NCI-H774 (cell line): Measurements from ENCODE around the gene DNAJB13.
"Not testable (repeated sequence)": the region's sequence is repeated elsewhere in the genome, so short reads cannot be mapped to it uniquely, and the experiment has no call there.

Experiments
- DNase-seq: peaks from one replicate; lab custom pipeline; 2025; lab: John Stamatoyannopoulos, UW

Gene DNAJB13, protein sequence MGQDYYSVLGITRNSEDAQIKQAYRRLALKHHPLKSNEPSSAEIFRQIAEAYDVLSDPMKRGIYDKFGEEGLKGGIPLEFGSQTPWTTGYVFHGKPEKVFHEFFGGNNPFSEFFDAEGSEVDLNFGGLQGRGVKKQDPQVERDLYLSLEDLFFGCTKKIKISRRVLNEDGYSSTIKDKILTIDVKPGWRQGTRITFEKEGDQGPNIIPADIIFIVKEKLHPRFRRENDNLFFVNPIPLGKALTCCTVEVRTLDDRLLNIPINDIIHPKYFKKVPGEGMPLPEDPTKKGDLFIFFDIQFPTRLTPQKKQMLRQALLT

DNA sequence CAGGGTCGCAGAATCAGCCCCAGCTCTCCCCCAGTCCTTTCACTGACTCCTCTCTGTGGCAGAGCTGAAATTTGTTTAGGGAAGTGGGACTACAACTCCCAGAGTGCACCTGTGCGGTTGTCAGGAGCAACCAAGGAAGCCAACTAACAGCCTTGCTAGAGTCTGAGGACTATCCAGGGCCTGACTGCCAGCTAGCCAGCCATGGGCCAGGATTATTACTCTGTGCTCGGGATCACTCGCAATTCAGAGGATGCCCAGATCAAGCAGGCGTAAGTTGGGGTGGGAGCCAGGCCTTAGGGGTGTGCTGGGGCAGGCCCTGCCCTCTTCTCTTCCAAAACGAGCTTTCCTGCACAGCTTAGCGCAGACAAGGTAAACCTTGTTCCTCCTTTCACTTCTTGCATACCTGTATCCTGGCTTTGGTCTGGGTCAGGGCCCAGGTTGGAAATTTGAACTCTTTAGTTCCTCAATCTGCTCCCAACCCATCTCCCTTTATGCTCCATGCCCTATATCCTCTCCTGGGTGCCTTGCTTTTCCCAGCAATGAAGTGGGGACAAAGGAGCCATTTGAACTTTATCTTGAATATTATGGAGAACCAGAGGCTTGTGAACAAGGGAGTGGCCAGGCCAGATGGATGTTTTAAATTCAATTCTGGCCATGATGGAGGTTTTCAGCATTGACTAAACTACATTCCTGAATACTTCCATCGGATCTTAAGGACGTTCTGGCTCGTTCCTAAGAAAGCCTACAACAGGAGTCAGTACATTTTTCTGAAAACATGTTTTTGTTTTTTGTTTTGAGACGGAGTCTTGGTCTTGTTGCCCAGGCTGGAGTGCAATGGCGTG, at the start of gene DNAJB13:
DNAJB13 (plus strand) TSS at position 158 of the 842 bp plus-strand sequence; CDS start at position 202, 44 bp downstream.
- DNase-seq: peak; percentile 75

- no peak for DNase-seq
Observed at GRCh38 chr11:73902303-73902702, 48.5 kb upstream of the DNAJB13 start.

DNA sequence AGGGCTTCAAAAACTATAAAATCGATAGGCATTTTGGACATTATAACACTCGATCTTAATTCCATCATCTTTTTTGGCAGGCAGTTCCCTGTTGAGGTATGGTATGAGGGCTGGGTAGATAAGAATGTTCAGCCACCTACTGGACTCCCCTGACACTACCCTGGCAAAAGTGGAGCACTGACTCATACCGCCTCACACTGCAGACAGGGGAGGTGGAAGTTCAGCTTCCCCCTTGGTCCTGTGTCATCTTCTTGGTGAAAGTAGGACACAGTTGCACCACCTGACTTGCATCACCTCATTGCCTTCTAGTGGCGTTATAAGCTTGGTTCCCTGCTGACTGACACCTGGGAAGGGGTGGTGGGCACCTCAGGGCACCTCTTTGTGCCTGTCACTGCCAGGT, 43.6 kb upstream of the DNAJB13 start:
- DNase-seq: no peak

GRCh38 chr11:73912026-73912425, 38.8 kb upstream of the DNAJB13 start:
- no peak for DNase-seq

GRCh38 chr11:73913472-73913871, 37.4 kb upstream of the DNAJB13 start:
- no peak for DNase-seq

GRCh38 chr11:73914284-73914683, 36.5 kb upstream of the DNAJB13 start:
- no peak for DNase-seq

DNA sequence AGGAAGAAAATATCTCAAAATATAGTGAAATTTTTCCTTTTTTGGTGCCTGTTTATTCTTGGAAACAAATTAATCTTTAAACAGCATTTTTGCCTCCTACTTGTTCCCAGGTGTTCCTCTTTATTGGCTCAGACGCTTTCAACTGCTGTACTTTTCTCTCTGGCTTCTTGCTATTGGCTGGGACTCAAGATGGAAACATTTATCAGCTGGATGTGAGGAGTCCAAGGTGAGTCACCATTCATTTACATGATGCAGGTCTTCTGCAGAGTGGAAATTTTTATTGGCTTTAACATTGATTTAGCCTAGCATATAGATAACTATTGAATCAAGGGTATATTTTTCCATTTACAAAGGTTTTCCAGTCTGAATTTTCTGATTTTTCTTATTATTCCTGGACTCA, 34.4 kb upstream of the DNAJB13 start:
- DNase-seq: no peak

GRCh38 chr11:73921180-73921579, 29.6 kb upstream of the DNAJB13 start:
- no peak for DNase-seq

GRCh38 chr11:73929388-73929787, 21.4 kb upstream of the DNAJB13 start:
- DNase-seq: no peak

- DNase-seq: no peak
Observed at GRCh38 chr11:73931039-73931645, 19.7 kb upstream of the DNAJB13 start.

- DNase-seq: no peak
Observed at GRCh38 chr11:73931951-73932350, 18.9 kb upstream of the DNAJB13 start.

- DNase-seq: no peak
Observed at GRCh38 chr11:73932781-73933180, 18.0 kb upstream of the DNAJB13 start.

- DNase-seq: not testable (repeated sequence)
Observed at GRCh38 chr11:73936047-73936446, 14.8 kb upstream of the DNAJB13 start.

DNA sequence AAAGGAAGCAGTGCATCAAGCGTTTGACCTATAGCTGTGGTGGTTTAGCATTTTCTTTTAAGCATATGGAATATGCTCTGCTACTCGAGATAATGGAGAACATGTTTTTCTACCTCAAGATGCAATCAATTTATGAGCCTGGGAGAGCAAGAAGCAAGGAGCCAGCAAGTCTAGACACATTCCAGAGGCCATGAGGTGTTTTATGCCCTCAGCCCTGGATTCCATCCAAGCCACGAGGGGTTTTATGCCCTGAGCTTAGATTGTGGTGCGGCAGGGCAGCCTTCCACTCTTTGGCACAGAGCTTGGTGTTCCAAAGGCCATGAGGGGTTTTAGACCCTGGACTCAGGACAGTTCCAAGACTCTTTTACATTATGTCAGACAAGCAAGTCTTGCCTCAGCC, 11.7 kb upstream of the DNAJB13 start:
- no peak for DNase-seq

DNA sequence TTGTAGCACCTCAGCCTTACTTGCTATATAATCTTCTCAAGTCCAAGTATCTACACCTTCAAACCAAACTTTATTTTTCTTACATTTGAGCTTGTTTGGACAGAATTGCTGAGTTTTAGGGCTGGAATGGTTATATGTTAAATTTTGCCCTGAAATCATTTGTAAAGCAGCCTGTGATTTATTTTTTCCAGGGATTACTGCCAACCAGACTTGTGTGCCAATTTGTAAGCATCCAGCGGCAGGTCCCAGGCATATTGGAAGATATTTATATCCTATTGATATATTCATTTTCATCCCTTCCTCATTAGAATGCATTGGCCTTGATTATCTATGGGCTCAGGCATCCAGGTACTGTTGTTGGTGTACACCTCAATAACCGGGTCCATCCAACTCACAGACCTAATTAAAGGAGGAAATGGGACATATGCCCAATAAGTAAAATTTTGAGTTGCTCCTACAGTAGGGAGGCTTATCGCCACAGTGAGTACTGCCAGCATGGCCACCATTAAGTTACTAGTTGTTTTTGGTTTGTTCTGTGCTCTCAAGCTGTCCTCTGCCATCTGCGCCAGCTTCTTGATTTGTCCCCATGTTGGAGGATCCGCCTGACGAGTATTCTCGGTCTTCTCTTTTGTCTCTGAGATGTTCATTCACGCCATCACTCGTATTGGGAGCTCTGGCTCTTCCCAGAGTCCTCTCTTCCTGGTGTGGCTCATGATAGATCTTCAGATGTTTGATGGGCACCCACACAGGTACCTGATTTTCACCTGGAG, 9.8 kb upstream of the DNAJB13 start:
- DNase-seq: no peak

- no peak for DNase-seq
Observed at GRCh38 chr11:73942010-73942409, 8.8 kb upstream of the DNAJB13 start.

DNA sequence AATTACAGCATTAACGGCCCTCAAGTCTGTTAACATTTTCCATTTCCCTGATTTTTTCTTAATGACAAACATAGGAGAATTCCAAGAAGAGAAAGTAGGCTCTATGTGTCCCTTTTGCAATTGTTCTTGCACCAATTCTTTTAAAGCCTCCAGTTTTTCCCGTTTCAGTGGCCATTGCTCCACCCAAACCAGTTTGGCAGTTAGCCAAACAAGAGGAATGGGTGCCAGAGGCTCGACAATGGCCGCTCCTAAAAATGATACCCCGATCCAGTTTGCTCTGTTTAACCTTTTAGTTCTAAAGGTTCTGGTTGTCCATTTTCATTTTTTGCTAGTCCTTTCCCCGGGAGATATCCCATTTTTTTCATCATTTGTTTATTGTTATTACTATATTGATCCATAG, 6.7 kb upstream of the DNAJB13 start:
- no peak for DNase-seq

DNA sequence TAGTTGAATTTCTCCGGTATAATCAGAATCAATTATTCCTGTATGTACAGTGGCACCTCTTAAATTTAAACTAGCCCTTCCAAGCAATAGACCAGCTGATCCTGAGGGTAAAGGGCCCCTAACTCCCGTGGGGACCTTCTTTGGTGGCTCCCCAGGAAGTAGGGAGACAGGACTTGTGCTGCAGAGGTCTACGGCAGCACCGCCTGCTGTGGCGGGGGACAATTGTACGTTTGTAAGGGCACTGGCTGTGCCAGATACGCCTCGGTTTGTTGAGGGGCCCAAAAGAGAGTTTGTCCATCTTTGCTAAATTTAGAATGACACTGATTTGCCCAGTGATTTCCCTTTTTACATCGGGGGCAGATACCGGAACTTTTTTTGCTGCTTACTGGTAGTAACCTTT, 5.9 kb upstream of the DNAJB13 start:
- DNase-seq: no peak

DNA sequence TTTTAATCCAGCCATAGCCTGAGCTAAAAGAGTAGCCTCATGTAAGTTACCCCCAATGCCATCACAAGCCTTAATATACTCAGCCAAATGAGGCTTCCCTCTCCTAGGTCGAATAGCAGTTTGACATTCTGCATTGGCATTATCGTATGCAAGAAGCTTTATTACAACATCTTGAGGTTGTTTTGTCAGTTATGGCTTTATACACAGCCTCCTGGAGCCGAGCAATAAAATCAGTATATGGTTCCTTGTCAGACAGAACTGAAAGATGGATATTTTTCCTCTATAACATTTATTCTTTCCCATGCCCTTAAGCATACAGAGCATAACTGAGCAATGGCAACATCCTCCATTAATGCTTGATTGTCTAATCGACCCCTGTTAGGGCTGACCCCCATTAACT, 5.4 kb upstream of the DNAJB13 start:
- DNase-seq: no peak

GRCh38 chr11:73946798-73947458, 3.9 kb upstream of the DNAJB13 start:
- no peak for DNase-seq

DNA sequence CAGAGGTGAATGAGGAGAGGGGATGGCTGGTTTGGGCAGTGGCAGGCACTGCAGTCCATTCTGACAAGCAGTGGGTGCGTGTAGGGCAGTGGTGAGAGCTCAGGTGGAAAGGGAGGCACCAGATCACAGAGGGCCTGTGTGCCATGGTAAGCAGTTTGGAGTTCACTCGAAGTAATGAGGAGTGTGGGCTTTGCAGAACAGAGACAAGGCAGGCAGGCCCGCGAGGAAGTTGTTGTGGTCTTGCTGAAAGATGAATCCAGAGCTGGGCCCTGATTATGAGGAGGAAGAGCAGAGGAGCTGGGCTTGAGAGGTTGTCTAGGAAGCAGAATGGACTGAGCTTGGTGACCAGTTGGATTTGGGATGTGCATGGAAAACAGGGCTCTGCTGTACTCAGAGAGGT, 1.6 kb upstream of the DNAJB13 start:
- no peak for DNase-seq

DNA sequence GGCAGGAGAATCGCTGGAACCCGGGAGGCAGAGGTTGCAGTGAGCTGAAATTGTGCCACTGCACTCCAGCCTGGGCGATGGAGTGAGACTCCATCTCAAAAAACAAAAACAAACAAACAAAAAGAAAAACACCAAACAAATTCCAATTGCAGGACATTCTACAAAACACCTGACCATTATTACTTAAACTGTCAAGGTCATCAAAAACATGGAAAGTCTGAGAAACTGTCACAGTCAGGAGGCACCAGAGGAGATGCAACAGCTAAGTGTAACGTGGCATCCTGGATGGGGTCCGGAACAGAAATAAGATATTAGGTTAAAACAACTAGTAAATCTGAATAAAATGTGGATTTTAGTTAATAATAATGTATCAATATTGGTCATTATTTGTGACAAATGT, 914 bp upstream of the DNAJB13 start:
- no peak for DNase-seq
